ENCODE measurements around the gene MAP2K5. TPM values are rescaled to one million over a fixed set of nuclear protein-coding genes. Genes with fewer than 3 reads are reported as not detected.

Gene MAP2K5
- polyA plus RNA-seq, 2 of the 4 experiments (the other 2 are of a cell fraction) = 7.8 to 11.0 TPM

DNA sequence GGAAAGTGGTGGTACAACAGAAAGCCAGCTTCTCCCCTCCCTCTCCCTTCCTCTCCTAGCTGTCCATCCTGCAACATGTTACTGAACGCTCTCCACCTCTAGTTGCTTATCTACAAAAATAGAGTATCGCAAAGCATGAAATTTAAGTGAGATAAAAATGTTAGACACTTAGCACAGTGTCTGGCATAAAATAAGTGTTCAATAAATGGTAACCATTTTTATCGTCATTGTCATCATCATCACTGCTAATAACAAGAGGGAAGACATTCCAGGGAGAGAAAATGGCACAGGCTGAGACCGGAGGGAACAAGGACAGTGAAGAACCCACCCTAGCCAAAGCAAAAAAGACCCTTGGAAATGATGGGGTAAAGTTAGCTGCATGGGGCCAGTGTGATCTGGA is 244.1 kb downstream of the MAP2K5 start:
- TF ChIP-seq CBX8 (IDR thresholded peaks at IDR 0.05) (no peak), NPAS2 (CRISPR knock-in tag; IDR thresholded peaks at IDR 0.05; ENCODE audit: borderline replicate concordance) (no peak), HMGXB4 (CRISPR knock-in tag; IDR thresholded peaks at IDR 0.05; ENCODE audit: borderline replicate concordance) (no peak), POLR2AphosphoS2 (conservative IDR thresholded peaks at IDR 0.05; ENCODE audit: low read length) (no peak), HES2 (IDR thresholded peaks at IDR 0.05) (no peak), CBX2 (IDR thresholded peaks at IDR 0.05; ENCODE audit: borderline replicate concordance, low read depth) (no peak), HOXA7 (CRISPR knock-in tag; IDR thresholded peaks at IDR 0.05) (no peak), FOSB (CRISPR knock-in tag; IDR thresholded peaks at IDR 0.05) (no peak), SMC3 (IDR thresholded peaks at IDR 0.05) (no peak), EHMT2 (IDR thresholded peaks at IDR 0.05; ENCODE audit: low read depth) (no peak), MAZ (IDR thresholded peaks at IDR 0.05; ENCODE audit: borderline replicate concordance, low read depth, low read length) (no peak), ELK1 (IDR thresholded peaks at IDR 0.05; ENCODE audit: low read depth, low read length) (no peak), RAD21 (conservative IDR thresholded peaks at IDR 0.05 in 1 of 2, IDR thresholded peaks at IDR 0.05 in 1 of 2) (no peak), MAX (IDR thresholded peaks at IDR 0.05) (no peak), HEYL (CRISPR knock-in tag; IDR thresholded peaks at IDR 0.05) (no peak)
- TF ChIP-seq, protein P1, sequence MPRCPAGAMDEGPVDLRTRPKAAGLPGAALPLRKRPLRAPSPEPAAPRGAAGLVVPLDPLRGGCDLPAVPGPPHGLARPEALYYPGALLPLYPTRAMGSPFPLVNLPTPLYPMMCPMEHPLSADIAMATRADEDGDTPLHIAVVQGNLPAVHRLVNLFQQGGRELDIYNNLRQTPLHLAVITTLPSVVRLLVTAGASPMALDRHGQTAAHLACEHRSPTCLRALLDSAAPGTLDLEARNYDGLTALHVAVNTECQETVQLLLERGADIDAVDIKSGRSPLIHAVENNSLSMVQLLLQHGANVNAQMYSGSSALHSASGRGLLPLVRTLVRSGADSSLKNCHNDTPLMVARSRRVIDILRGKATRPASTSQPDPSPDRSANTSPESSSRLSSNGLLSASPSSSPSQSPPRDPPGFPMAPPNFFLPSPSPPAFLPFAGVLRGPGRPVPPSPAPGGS (IDR thresholded peaks at IDR 0.05) = no peak
- DNase-seq (ENCODE audit: low read depth in 1 of 2, low spot score in 1 of 2) (no peak), ATAC-seq (no peak), FAIRE-seq (no peak)
- Histone ChIP-seq H3K4me3 (no peak overlapping the region), H3K4me2 (no peak overlapping the region), H3K4me1 (no peaks in the 10 kb centered on the region), H3K27ac (no peak overlapping the region), H3K9me3 (no peaks in the 10 kb centered on the region)
- POLR2A ChIA-PET = no interaction called here
- 92% methylated on average over 4 of the region's 4 CpGs for WGBS (ENCODE audit: missing lambda C conversion rate)
- CTCF ChIA-PET = interaction anchor here (0.5 to 1.9 kb wide), 2 partner anchors 10 to 23 kb away, joined by 3 to 5 read pairs; no protein-coding TSS in a partner anchor

- DNase-seq (ENCODE audit: low read depth in 1 of 2, low spot score in 1 of 2) (no peak), FAIRE-seq (no peak), ATAC-seq (no peak)
- Histone ChIP-seq H3K27ac (no peak overlapping the region), H3K4me3 (no peak overlapping the region), H3K9me3 (no peaks in the 10 kb centered on the region), H3K4me1 (no peaks in the 10 kb centered on the region), H3K4me2 (no peak overlapping the region)
- no peak for TF ChIP-seq NFE2L2 (conservative IDR thresholded peaks at IDR 0.05; ENCODE audit: low read length)
- TF ChIP-seq HOXA7 (CRISPR knock-in tag; IDR thresholded peaks at IDR 0.05) = no peak
- no peak for TF ChIP-seq HES2 (IDR thresholded peaks at IDR 0.05)
- TF ChIP-seq TFCP2L1 (CRISPR knock-in tag; IDR thresholded peaks at IDR 0.05) = no peak
- no peak for TF ChIP-seq RNF2 (IDR thresholded peaks at IDR 0.05; ENCODE audit: borderline replicate concordance, low read depth)
- TF ChIP-seq, protein P2, sequence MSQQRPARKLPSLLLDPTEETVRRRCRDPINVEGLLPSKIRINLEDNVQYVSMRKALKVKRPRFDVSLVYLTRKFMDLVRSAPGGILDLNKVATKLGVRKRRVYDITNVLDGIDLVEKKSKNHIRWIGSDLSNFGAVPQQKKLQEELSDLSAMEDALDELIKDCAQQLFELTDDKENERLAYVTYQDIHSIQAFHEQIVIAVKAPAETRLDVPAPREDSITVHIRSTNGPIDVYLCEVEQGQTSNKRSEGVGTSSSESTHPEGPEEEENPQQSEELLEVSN (IDR thresholded peaks at IDR 0.05; ENCODE audit: borderline replicate concordance, low read depth) = no peak
- no peak for TF ChIP-seq HMGXB4 (CRISPR knock-in tag; IDR thresholded peaks at IDR 0.05; ENCODE audit: borderline replicate concordance)
- ChIA-PET POLR2A (no interaction called here), CTCF (interaction anchor here (0.8 to 1.5 kb wide), 2 partner anchors 9 to 18 kb away, joined by 4 to 5 read pairs; no protein-coding TSS in a partner anchor)
Observed at GRCh38 chr15:67788986-67789385, 246.5 kb downstream of the MAP2K5 start.
